IPS-20b (cell line): ENCODE measurements around the gene SUPT20H.

Source experiments
- H3K27ac ChIP-seq: one replicate; pipeline ENCODE4 v1.5.1; 2013; ENCODE audit warnings: low read length
- H3K27me3 ChIP-seq: 2 replicates; pipeline ENCODE4 v1.6.1; 2013; ENCODE audit warnings: mild to moderate bottlenecking, low read length, inconsistent platforms; ENCODE audit not compliant: insufficient read depth
- H3K36me3 ChIP-seq: 2 replicates; pipeline ENCODE4 v1.6.1; 2013; ENCODE audit warnings: low read depth, mild to moderate bottlenecking, inconsistent platforms, low read length, moderate library complexity; ENCODE audit not compliant: insufficient read depth
- H3K4me1 ChIP-seq: 2 replicates; pipeline ENCODE4 v1.6.1; 2013; ENCODE audit warnings: mild to moderate bottlenecking, control low read depth, inconsistent platforms, low read length, moderate library complexity; ENCODE audit not compliant: insufficient read depth
- H3K4me3 ChIP-seq: 2 replicates; pipeline ENCODE4 v1.5.1; 2013; ENCODE audit warnings: mild to moderate bottlenecking, low read length, inconsistent platforms
- H3K9ac ChIP-seq: 2 replicates; pipeline ENCODE4 v1.6.1; 2013; ENCODE audit warnings: low read depth, mild to moderate bottlenecking, inconsistent platforms, low read length, moderate library complexity
- H3K9me3 ChIP-seq: 2 replicates; pipeline ENCODE4 v1.6.1; 2013; ENCODE audit warnings: mild to moderate bottlenecking, low read depth, low read length, inconsistent platforms; ENCODE audit not compliant: insufficient read depth

The SUPT20H gene

DNA sequence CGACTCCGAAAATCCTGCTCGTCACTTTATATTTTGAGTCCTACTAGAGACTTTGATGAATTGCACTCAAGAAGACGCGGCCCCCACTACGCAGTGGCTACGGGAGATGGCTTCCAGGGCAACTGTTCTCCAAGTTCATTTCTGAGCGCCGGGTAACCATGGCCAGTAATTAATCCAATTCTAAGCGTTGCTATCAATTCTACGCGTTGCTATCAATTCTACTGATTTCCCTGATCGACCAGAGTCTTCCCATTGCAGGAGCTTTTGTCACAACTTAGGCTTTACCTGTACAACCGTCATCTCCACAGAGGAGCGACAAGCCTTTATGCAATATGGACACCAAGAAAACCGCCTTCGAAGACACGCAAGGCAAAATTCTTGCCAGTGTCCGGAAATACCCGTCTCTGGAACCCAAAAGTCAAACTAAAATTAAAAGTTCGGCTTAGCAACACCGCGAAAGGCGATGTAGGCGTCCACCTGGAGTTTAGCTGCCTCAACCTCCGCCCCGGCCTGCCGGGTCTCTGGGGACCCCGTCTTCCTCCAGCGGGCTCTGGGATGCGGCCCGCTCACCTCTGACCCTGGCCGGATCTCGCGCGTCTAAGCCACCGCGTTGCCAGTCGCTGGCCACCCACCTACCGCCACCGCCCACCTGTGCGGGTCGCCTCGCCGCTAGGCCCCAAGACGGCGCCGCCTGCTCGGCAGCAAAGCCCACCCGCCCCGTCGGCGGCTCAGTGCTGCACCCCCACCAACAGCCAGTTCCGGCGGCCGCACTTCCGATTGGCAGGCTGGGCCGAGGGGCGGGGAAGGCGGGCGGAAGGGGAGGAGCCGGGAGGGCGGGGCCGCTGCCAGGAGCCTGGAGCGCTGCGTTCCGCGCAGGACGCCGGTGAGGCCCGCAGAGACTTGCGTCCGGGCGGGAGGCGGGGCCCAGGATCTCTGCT, at the start of gene SUPT20H:
SUPT20H (minus strand) TSS at position 779 of the 938 bp plus-strand sequence. CDS start 8,198 bp downstream, outside the sequence.
- Histone ChIP-seq H3K4me3 (peak within 1 kb of the TSS; percentile 80), H3K27me3 (no peaks in the 10 kb centered on the region), H3K27ac (peak within 1 kb of the TSS; percentile 0), H3K9me3 (no peaks in the 10 kb centered on the region), H3K36me3 (peaks cover 5% of the 10 kb centered on the region), H3K4me1 (no peaks in the 10 kb centered on the region), H3K9ac (peak within 1 kb of the TSS; percentile 80)

GRCh38 chr13:37109051-37109678, 49.7 kb upstream of the SUPT20H start:
- Histone ChIP-seq H3K4me3 (no peak overlapping the region), H3K9me3 (no peaks in the 10 kb centered on the region), H3K36me3 (no peaks in the 10 kb centered on the region), H3K4me1 (peaks cover 10% of the 10 kb centered on the region; the same call in 1 of the 2 replicates), H3K27ac (no peak overlapping the region), H3K27me3 (no peaks in the 10 kb centered on the region), H3K9ac (no peak overlapping the region)

- Histone ChIP-seq H3K9ac (no peak overlapping the region), H3K27ac (no peak overlapping the region), H3K27me3 (no peaks in the 10 kb centered on the region), H3K4me1 (peaks cover 10% of the 10 kb centered on the region; the same call in 1 of the 2 replicates), H3K9me3 (no peaks in the 10 kb centered on the region), H3K4me3 (no peak overlapping the region), H3K36me3 (no peaks in the 10 kb centered on the region)
Measured at GRCh38 chr13:37107868-37108267, 48.4 kb upstream of the SUPT20H start.

DNA sequence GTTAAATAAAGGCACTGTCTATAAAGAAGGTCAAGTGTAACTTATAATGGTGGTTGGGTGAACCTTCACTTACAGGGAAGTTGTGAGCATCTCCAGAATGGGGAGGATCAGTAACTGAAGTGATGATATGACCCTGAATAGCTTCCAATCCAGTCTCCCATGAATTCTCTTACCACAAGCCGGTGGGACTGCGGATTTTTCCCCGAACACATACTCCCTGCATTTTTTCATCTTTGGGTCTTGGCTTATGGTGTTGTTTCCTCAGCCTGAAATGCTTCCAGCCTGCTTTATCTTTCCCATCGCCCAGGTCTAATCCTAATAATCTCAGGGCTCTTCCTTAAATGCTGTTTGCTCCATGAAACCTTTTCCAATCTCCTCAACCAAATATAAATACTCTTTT, 48.0 kb upstream of the SUPT20H start:
- Histone ChIP-seq H3K27me3 (no peaks in the 10 kb centered on the region), H3K4me1 (peaks cover 13% of the 10 kb centered on the region; the same call in 1 of the 2 replicates), H3K4me3 (no peak overlapping the region), H3K27ac (no peak overlapping the region), H3K9ac (no peak overlapping the region), H3K9me3 (no peaks in the 10 kb centered on the region), H3K36me3 (no peaks in the 10 kb centered on the region)

DNA sequence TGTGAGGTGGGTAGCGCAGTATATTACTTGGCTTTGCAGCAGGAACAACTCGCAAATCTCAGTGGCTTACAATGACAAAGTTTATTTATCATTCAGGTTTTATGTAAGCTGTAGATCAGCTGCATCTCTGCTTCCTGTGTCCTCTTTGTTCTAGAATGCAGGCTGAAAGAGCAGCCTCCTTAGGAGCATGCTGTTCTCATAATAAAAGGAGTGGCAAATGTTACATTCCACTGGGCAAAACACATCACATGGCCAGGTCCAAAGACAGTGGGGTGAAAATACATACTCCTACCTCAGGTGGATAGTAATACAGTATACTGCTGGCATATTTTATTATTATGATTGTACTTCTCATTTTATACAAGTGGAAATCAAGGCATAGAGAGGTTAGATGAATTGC, 47.2 kb upstream of the SUPT20H start:
- peak overlapping the region; percentile 8; the same call in 1 of the 2 replicates for H3K4me3 ChIP-seq
- H3K27me3 ChIP-seq: no peaks in the 10 kb centered on the region
- H3K27ac ChIP-seq: no peak overlapping the region
- H3K9ac ChIP-seq: peak overlapping the region; percentile 8; the same call in 1 of the 2 replicates
- H3K36me3 ChIP-seq: no peaks in the 10 kb centered on the region
- no peaks in the 10 kb centered on the region for H3K9me3 ChIP-seq
- H3K4me1 ChIP-seq: peaks cover 13% of the 10 kb centered on the region; the same call in 1 of the 2 replicates

DNA sequence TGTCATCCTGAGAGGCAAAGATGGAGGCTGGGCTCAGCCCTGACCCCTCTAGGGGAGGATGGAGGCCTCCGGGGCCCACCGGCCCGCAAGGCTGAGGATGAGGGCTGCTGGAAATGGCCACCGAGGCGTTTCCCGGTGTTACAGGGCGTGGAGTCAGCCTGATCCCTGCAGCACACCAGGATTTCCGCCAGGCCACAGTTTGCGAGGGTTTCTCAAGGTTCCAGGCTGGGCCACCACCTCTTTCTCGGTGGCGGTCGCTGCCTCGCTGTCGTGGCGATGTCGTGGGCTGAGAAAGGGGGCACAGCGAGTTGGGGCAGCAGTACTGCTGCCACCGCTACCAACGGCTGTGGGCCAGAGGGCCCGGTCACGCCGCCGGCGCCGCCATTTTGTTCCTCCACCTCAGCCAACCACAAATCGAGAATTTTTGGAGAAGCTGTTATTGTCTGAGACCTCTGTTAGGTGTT, 45.8 kb upstream of the SUPT20H start, which contains the start of gene CSNK1A1L:
CSNK1A1L (minus strand) TSS at position 414 of the 464 bp plus-strand sequence; CDS start at position 6, 408 bp downstream.
- Histone ChIP-seq H3K4me1 (peaks cover 13% of the 10 kb centered on the region; the same call in 1 of the 2 replicates), H3K4me3 (peak within 1 kb of the TSS; percentile 8; the same call in 1 of the 2 replicates), H3K27me3 (no peaks in the 10 kb centered on the region), H3K27ac (no peak within 1 kb of the TSS), H3K36me3 (no peaks in the 10 kb centered on the region), H3K9me3 (no peaks in the 10 kb centered on the region), H3K9ac (peak within 1 kb of the TSS; percentile 8; the same call in 1 of the 2 replicates)

DNA sequence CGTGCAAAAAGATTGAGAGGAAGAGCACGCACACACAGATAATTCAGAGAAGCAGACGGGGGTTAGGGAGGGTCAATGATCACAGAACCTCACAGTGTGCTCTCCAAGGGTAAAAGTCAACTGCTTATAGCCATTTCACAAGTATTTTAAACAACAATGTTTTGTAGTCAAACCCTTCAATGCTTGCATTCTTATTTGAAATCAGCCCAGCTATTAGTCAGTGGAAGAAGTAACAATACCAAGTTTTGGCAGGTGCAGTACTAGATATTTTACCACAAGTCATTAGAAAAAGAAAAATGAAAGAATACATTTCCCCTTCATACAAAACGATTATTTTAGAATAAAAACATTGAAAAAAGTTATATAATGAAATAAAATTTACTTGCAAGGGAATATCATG, 43.4 kb upstream of the SUPT20H start:
- H3K27ac ChIP-seq: no peak overlapping the region
- no peak overlapping the region for H3K4me3 ChIP-seq
- no peaks in the 10 kb centered on the region for H3K9me3 ChIP-seq
- H3K27me3 ChIP-seq: no peaks in the 10 kb centered on the region
- H3K36me3 ChIP-seq: no peaks in the 10 kb centered on the region
- peaks cover 13% of the 10 kb centered on the region; the same call in 1 of the 2 replicates for H3K4me1 ChIP-seq
- H3K9ac ChIP-seq: no peak overlapping the region

DNA sequence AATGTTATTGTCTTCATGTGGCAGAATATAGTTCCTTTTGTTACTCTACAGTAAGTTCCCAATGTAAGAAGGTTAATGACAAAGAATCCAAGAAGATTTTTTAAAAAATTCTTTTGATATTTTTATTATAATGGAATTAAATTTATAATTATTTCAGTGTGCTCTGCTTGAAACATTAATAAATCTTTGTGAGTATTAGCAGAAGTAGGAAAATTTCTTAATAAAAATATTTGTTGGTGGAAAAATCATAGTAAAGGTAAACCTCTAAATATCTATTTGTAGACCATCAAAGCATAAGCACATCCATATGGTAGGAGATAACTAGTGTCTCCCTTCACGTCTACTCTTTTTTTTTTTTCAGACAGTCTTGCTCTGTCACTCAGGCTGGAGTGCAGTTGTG, 41.7 kb upstream of the SUPT20H start:
- Histone ChIP-seq H3K9me3 (no peaks in the 10 kb centered on the region), H3K9ac (no peak overlapping the region), H3K36me3 (no peaks in the 10 kb centered on the region), H3K27me3 (no peaks in the 10 kb centered on the region), H3K4me1 (peaks cover 5% of the 10 kb centered on the region; the same call in 1 of the 2 replicates), H3K27ac (no peak overlapping the region), H3K4me3 (no peak overlapping the region)

DNA sequence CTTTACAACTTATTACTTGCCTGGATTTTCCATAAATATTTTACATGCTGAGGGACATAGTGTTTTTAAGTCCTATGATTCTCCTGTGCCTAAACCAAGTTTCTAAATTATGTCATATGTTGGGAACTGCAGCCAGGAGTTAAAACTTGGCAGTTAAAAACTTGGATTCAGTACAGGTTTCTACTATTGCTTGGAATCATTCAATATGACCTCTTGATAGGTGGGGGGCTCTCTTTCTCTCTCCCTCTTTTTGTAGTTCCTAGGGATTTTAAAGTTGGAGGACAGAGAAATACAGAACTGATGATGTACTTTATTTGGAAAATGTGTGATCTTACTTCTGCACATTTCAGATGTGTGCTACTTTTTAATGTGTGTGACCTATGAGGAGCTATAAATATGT, 41.2 kb upstream of the SUPT20H start:
- Histone ChIP-seq H3K4me3 (no peak overlapping the region), H3K36me3 (no peaks in the 10 kb centered on the region), H3K4me1 (0 out of 2 replicates have a peak, but pooled peaks cover 3% of the 10 kb centered on the region), H3K9me3 (no peaks in the 10 kb centered on the region), H3K27ac (no peak overlapping the region), H3K9ac (no peak overlapping the region), H3K27me3 (no peaks in the 10 kb centered on the region)

DNA sequence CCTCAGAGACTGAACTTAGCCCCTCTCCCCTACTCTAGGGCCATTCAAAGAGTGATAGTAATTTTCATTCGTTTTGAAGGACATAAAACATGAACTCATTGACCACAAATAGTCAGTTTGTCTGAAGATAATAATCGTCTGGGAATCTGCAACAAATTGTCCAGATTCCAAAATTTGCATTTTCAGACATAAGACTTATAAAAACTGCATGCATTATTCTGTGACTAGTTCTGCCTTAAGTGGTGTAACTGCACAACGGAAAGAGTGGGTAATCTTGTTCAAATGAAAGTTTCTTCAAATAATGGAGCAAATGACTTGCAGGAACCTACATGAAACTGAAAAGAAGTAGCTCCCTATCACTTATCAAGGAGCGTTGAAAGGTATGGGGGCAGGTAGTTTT, 37.6 kb upstream of the SUPT20H start:
- Histone ChIP-seq H3K36me3 (no peaks in the 10 kb centered on the region), H3K27me3 (no peaks in the 10 kb centered on the region), H3K27ac (no peak overlapping the region), H3K4me1 (no peaks in the 10 kb centered on the region), H3K4me3 (no peak overlapping the region), H3K9me3 (no peaks in the 10 kb centered on the region), H3K9ac (no peak overlapping the region)

DNA sequence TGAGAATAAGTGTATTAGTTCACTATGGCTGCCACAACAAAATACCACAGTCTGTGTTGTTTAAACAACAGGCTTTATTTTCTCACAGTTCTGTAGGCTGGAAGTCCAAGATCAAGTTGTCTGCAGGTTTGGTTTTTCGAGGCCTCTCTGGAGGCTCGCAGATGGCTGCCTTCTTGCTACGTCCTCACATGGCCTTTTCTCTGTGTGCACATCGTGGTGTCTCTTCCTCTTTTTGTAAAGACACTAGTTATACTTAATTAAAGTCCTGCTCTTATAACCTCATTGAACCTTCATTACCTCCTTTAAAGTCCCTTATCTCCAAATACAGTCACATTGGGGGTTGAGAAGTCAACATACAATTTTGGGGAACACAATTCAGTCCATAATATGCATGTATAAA, 35.4 kb upstream of the SUPT20H start:
- H3K27me3 ChIP-seq: no peaks in the 10 kb centered on the region
- no peak overlapping the region for H3K4me3 ChIP-seq
- H3K36me3 ChIP-seq: no peaks in the 10 kb centered on the region
- no peaks in the 10 kb centered on the region for H3K4me1 ChIP-seq
- no peaks in the 10 kb centered on the region for H3K9me3 ChIP-seq
- no peak overlapping the region for H3K27ac ChIP-seq
- no peak overlapping the region for H3K9ac ChIP-seq
